Prostate gland (tissue), 2 donors: ENCODE measurements around the gene MAPK8IP3.

Source experiments
- CTCF ChIP-seq, 4 experiments: fragments of 200-600 bp in 2 of 4; fragments of 450-650 bp in 2 of 4; sonication (generic) in 2 of 4; IDR thresholded peaks; 1 replicate in 3 of 4; 2 replicates in 1 of 4; pipeline ENCODE4 v1.5.1; 2016 to 2019; ENCODE audit warnings: antibody characterized with exemption in 4 of 4, mild to moderate bottlenecking in 2 of 4, moderate library complexity in 2 of 4
- POLR2A ChIP-seq: fragments of 450-650 bp; IDR thresholded peaks from one replicate; pipeline ENCODE4 v1.6.1; 2016; ENCODE audit warnings: antibody characterized with exemption, mild to moderate bottlenecking

GRCh38 chr16:1745900-1746692, 40.1 kb downstream of the MAPK8IP3 start:
- TF ChIP-seq POLR2A (no peak), CTCF (IDR thresholded peaks at IDR 0.05) (no peak)
